B cell (primary cell): ENCODE data around the gene PHLDA3. TPM values are rescaled to one million over a fixed set of nuclear protein-coding genes. Genes with fewer than 3 reads are reported as not detected.

Source experiments
- ATAC-seq: fragments of 200-7000 bp; cut with Tn5 transposase; one replicate; pipeline ENCODE4 v1.10.0; 2021; ENCODE audit warnings: low read depth, mild to moderate bottlenecking, moderate number of reproducible peaks, moderate library complexity
- CTCF ChIA-PET: fragments of 350-600 bp; sonication (Branson Sonifier 250); formaldehyde crosslinking; loops from one replicate; lab custom pipeline; 2021; ENCODE audit warnings: antibody characterized with exemption, inconsistent platforms; lab: Charles Lee
- POLR2A ChIA-PET: fragments of 350-600 bp; sonication (Branson Sonifier 250); formaldehyde crosslinking; loops from one replicate; lab custom pipeline; 2021; ENCODE audit warnings: antibody characterized with exemption; lab: Charles Lee
- DNase-seq: peaks from one replicate; pipeline ENCODE4 v3.0.0; 2013
- H2AFZ ChIP-seq: 2 replicates; pipeline ENCODE4 v1.6.1; 2012; ENCODE audit warnings: mild to moderate bottlenecking, low read depth, low read length; ENCODE audit not compliant: insufficient read depth, poor library complexity, severe bottlenecking
- H3K27ac ChIP-seq, 2 donors: 1 replicate in 1 of 2; 2 replicates in 1 of 2; pipeline ENCODE4 v1.5.1; 2012 to 2013; ENCODE audit warnings: low read length in 2 of 2, mild to moderate bottlenecking in 2 of 2, moderate library complexity in 1 of 2
- H3K27me3 ChIP-seq, 4 experiments: fragments of 200-600 bp in 1 of 4; sonication (generic) in 1 of 4; replicated peaks in 1 of 4; 1 replicate in 2 of 4; 2 replicates in 2 of 4; pipeline versions ENCODE4 v1.6.1 to v1.7.0; 2013 to 2016; ENCODE audit warnings: low read length in 3 of 4, mild to moderate bottlenecking in 2 of 4, mixed read lengths in 1 of 4, moderate library complexity in 1 of 4; ENCODE audit not compliant: insufficient read depth in 4 of 4, control insufficient read depth in 3 of 4; ENCODE audit errors: control extremely low read depth in 1 of 4
- H3K36me3 ChIP-seq, 2 experiments: replicated peaks in 1 of 2; 1 replicate in 1 of 2; 2 replicates in 1 of 2; pipeline versions ENCODE4 v1.6.1 to v1.7.1; 2013; ENCODE audit warnings: low read length in 1 of 2; ENCODE audit not compliant: insufficient read depth in 2 of 2, control insufficient read depth in 1 of 2; ENCODE audit errors: control extremely low read depth in 1 of 2, extremely low read depth in 1 of 2
- H3K4me1 ChIP-seq, 2 donors: fragments of 200-600 bp in 1 of 2; sonication (generic) in 1 of 2; 1 replicate in 1 of 2; 2 replicates in 1 of 2; pipeline versions ENCODE4 v1.5.1 to v1.6.1; 2013 to 2017; ENCODE audit warnings: low read length in 2 of 2; ENCODE audit not compliant: control insufficient read depth in 2 of 2, insufficient read depth in 2 of 2
- H3K4me2 ChIP-seq: replicated peaks from 2 replicates; pipeline ENCODE3; 2012; ENCODE audit warnings: mild to moderate bottlenecking, low read depth, low read length; ENCODE audit not compliant: poor library complexity, severe bottlenecking
- H3K4me3 ChIP-seq, 5 experiments: fragments of 200-600 bp in 1 of 5; sonication (generic) in 1 of 5; 1 replicate in 3 of 5; 2 replicates in 2 of 5; pipeline versions ENCODE4 v1.5.1 to v1.7.0; 2011 to 2016; ENCODE audit warnings: low read length in 4 of 5, mild to moderate bottlenecking in 4 of 5, low read depth in 2 of 5, control low read depth in 1 of 5, moderate library complexity in 1 of 5; ENCODE audit not compliant: insufficient read depth in 1 of 5; ENCODE audit errors: control extremely low read depth in 1 of 5, extremely low read depth in 1 of 5
- H3K79me2 ChIP-seq: fragments of 200-600 bp; sonication (generic); one replicate; pipeline ENCODE4 v1.6.0; 2016; ENCODE audit warnings: low read length; ENCODE audit not compliant: control insufficient read depth, insufficient read depth
- H3K9ac ChIP-seq: fragments of 200-600 bp; sonication (generic); 2 replicates; pipeline ENCODE4 v1.6.1; 2017; ENCODE audit warnings: mild to moderate bottlenecking, low read length, moderate library complexity
- H3K9me3 ChIP-seq, 3 donors: one replicate each; pipeline versions ENCODE4 v1.6.1 to v1.7.1; 2013; ENCODE audit warnings: low read length in 2 of 3; ENCODE audit not compliant: control insufficient read depth in 2 of 3, insufficient read depth in 1 of 3; ENCODE audit errors: control extremely low read depth in 1 of 3
- H4K20me1 ChIP-seq: 2 replicates; pipeline ENCODE4 v1.6.0; 2012; ENCODE audit warnings: mild to moderate bottlenecking, low read length; ENCODE audit not compliant: insufficient read depth, control insufficient read depth, poor library complexity, severe bottlenecking
- H3K27ac Mint-ChIP-seq: one replicate; pipeline ENCODE4 v1.8.0; 2021; ENCODE audit warnings: mixed read lengths
- H3K27me3 Mint-ChIP-seq: one replicate; pipeline ENCODE4 v1.8.0; 2021; ENCODE audit warnings: mixed read lengths
- H3K4me1 Mint-ChIP-seq: one replicate; pipeline ENCODE4 v1.8.0; 2021; ENCODE audit warnings: mixed read lengths
- H3K4me3 Mint-ChIP-seq: one replicate; pipeline ENCODE4 v1.8.0; 2021; ENCODE audit warnings: mixed read lengths
- H3K9me3 Mint-ChIP-seq: one replicate; pipeline ENCODE4 v1.8.0; 2022; ENCODE audit warnings: mixed read lengths; ENCODE audit not compliant: insufficient read depth
- EZH2 ChIP-seq: IDR thresholded peaks from 2 replicates; pipeline ENCODE4 v1.6.1; 2012; ENCODE audit warnings: borderline replicate concordance, low read depth, mild to moderate bottlenecking, moderate library complexity, low read length; ENCODE audit not compliant: insufficient read depth, poor library complexity, severe bottlenecking
- WGBS: methylation state at CpG from one replicate; pipeline ENCODE4 v1.1.5; 2013; ENCODE audit warnings: missing lambda C conversion rate; ENCODE audit not compliant: insufficient coverage; 5-methylcytosine and 5-hydroxymethylcytosine counted together
- intact Hi-C: fragments of 100-400 bp; cut with micrococcal nuclease; formaldehyde crosslinking; loops from one replicate; pipeline ENCODE4 v1.10.0; 2022
- polyA plus RNA-seq: library from polyadenylated mRNA; depleted of rRNA; stranded (reverse); fragments of >200 nt; gene quantifications from 2 replicates; pipeline ENCODE4 v1.2.3, GENCODE V29; 2012
- total RNA-seq, 2 donors: library from RNA; stranded (reverse); fragments of 120-200 nt in 1 of 2; gene quantifications; 1 replicate in 1 of 2; 2 replicates in 1 of 2; pipeline versions ENCODE4 v1.2.3 to v1.2.4, GENCODE V29; 2013 to 2022
- TF ChIP-seq, protein P1 (sequence below): fragments of 200-600 bp; IDR thresholded peaks from one replicate; pipeline ENCODE4 v1.8.0; 2022; ENCODE audit warnings: antibody characterized with exemption, mild to moderate bottlenecking

Gene PHLDA3
- total and polyA plus RNA-seq, 2 donors (not counting 1 experiment from before 2014, with no cell fraction given): 0.20 to 0.30 TPM

DNA sequence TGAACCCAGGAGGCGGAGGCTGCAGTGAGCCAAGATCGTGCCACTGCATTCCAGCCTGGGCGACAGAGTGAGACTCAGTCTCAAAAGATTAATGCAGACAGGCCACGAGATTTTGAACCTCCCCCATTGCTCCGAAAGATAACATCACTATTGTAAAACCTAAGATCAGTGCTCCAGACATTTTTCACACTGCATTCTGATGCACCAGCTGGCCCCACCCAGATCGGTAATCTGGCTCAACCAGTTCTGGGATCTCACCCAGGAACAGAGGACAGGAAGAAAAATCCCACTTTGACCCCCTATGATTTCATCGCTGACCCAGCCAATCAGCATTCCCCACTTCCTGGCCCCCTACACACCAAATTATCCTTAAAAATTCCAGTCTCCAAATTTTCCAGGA lies 48.6 kb upstream of the PHLDA3 start:
- WGBS: over 99% methylated on average over 7 of the region's 7 CpGs
- H3K27ac ChIP-seq: no peak overlapping the region
- Mint-ChIP-seq H3K4me1 (peaks cover 2% of the 10 kb centered on the region), H3K9me3 (no peaks in the 10 kb centered on the region), H3K27me3 (no peaks in the 10 kb centered on the region), H3K4me3 (no peak overlapping the region), H3K27ac (no peak overlapping the region)
- no peaks in the 10 kb centered on the region for H3K79me2 ChIP-seq
- TF ChIP-seq, protein P1, sequence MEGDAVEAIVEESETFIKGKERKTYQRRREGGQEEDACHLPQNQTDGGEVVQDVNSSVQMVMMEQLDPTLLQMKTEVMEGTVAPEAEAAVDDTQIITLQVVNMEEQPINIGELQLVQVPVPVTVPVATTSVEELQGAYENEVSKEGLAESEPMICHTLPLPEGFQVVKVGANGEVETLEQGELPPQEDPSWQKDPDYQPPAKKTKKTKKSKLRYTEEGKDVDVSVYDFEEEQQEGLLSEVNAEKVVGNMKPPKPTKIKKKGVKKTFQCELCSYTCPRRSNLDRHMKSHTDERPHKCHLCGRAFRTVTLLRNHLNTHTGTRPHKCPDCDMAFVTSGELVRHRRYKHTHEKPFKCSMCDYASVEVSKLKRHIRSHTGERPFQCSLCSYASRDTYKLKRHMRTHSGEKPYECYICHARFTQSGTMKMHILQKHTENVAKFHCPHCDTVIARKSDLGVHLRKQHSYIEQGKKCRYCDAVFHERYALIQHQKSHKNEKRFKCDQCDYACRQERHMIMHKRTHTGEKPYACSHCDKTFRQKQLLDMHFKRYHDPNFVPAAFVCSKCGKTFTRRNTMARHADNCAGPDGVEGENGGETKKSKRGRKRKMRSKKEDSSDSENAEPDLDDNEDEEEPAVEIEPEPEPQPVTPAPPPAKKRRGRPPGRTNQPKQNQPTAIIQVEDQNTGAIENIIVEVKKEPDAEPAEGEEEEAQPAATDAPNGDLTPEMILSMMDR: no peak
- TF ChIP-seq EZH2: no peak
- H2AFZ ChIP-seq: no peak overlapping the region
- H3K9me3 ChIP-seq: peaks cover 0 to 4% (median 0%) of the 10 kb centered on the region in 3 donors
- H3K4me2 ChIP-seq: no peak overlapping the region
- peaks cover 9% of the 10 kb centered on the region for H4K20me1 ChIP-seq
- H3K9ac ChIP-seq: no peak overlapping the region
- ATAC-seq: no peak
- DNase-seq: no peak
- no peak overlapping the region for H3K4me3 ChIP-seq
- H3K27me3 ChIP-seq: no peaks in the 10 kb centered on the region
- no peaks in the 10 kb centered on the region for H3K4me1 ChIP-seq
- CTCF ChIA-PET: interaction anchor here (0.6 to 13.3 kb wide), 4 partner anchors 12 to 1143 kb away, joined by 3 to 407 read pairs (median 3); no protein-coding TSS in a partner anchor
- H3K36me3 ChIP-seq: no peaks in the 10 kb centered on the region
- POLR2A ChIA-PET: no interaction called here
- intact Hi-C loops: no loop called here

DNA sequence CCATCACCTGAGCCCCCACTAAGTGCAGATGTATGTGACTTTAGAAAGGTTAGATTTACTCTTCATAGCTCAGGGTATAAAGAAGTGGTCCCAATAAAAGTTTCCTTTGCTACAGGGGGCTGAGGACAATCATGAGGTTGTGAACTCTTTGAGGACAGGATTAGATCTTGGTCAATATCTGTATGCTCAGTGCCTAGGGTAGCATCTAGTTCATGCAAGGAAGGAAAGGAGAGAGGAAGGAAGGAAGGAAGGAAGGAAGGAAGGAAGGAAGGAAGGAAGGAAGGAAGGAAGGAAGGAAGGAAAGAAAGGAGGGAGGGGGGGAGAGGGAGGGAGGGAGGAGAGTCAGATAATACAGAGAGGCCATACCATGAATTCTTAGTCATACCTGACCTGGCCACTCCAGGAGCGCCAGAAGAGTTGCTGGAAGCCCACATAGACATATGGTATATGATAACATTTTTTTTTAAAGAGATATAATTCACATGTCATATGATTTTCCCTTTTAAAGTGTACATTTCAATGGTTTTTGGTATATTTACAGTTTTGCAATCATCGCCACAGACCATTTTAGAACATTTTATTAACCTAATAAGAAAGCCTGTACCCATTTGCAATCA lies 47.6 kb upstream of the PHLDA3 start:
- no peak for DNase-seq
- no peak overlapping the region for H3K27ac ChIP-seq
- H3K36me3 ChIP-seq: no peaks in the 10 kb centered on the region
- CTCF ChIA-PET: interaction anchor here (1.5 to 13.3 kb wide), 4 partner anchors 11 to 81 kb away, joined by 3 to 407 read pairs (median 20); no protein-coding TSS in a partner anchor
- H4K20me1 ChIP-seq: peaks cover 9% of the 10 kb centered on the region
- H2AFZ ChIP-seq: no peak overlapping the region
- no peaks in the 10 kb centered on the region for H3K27me3 ChIP-seq
- no peak overlapping the region for H3K4me3 ChIP-seq
- no peak overlapping the region for H3K4me2 ChIP-seq
- H3K9ac ChIP-seq: no peak overlapping the region
- H3K4me1 ChIP-seq: no peaks in the 10 kb centered on the region
- H3K27me3 Mint-ChIP-seq: no peaks in the 10 kb centered on the region
- POLR2A ChIA-PET: no interaction called here
- no peaks in the 10 kb centered on the region for H3K9me3 ChIP-seq
- no CpG with 5 or more reads among the region's 2 CpGs for WGBS
- H3K27ac Mint-ChIP-seq: no peak overlapping the region
- no peaks in the 10 kb centered on the region for H3K9me3 Mint-ChIP-seq
- H3K4me1 Mint-ChIP-seq: peaks cover 6% of the 10 kb centered on the region
- intact Hi-C loops: no loop called here
- ATAC-seq: no peak
- no peak overlapping the region for H3K4me3 Mint-ChIP-seq
- TF ChIP-seq, protein P1: no peak
- no peak for TF ChIP-seq EZH2
- H3K79me2 ChIP-seq: no peaks in the 10 kb centered on the region
